HG03039 (cell line): ENCODE results near the gene ASTN1.

Experiments
- ATAC-seq: cut with Tn5 transposase; IDR thresholded peaks from one replicate; pipeline ENCODE4 v1.9.1; 2021; ENCODE audit warnings: mild to moderate bottlenecking, moderate library complexity; ENCODE audit not compliant: unreplicated experiment

The ASTN1 gene

GRCh38 chr1:176934370-176934769, 230.1 kb downstream of the ASTN1 start:
- ATAC-seq, result no peak

- no peak for ATAC-seq
These were observed 232.1 kb downstream of the ASTN1 start for GRCh38 chr1:176932114-176933104.

GRCh38 chr1:176931526-176931925, 233.0 kb downstream of the ASTN1 start:
- ATAC-seq, result no peak

GRCh38 chr1:176926330-176927086, 238.0 kb downstream of the ASTN1 start:
- ATAC-seq, result no peak

- ATAC-seq, result no peak
These were observed 239.3 kb downstream of the ASTN1 start for GRCh38 chr1:176925223-176925622.

GRCh38 chr1:176923283-176923682, 241.2 kb downstream of the ASTN1 start:
- ATAC-seq, result no peak

- ATAC-seq, result no peak
These were observed 244.8 kb downstream of the ASTN1 start for GRCh38 chr1:176919386-176920378.

GRCh38 chr1:176905648-176906047, 258.9 kb downstream of the ASTN1 start:
- ATAC-seq, result no peak

- ATAC-seq, result no peak
These were observed 260.3 kb downstream of the ASTN1 start for GRCh38 chr1:176904057-176904751.

GRCh38 chr1:176903474-176903873, 261.0 kb downstream of the ASTN1 start:
- no peak for ATAC-seq

- no peak for ATAC-seq
These were observed 265.2 kb downstream of the ASTN1 start for GRCh38 chr1:176899321-176899720.

- ATAC-seq, result no peak
These were observed 266.9 kb downstream of the ASTN1 start for GRCh38 chr1:176897350-176898236.

GRCh38 chr1:176896216-176896615, 268.3 kb downstream of the ASTN1 start:
- no peak for ATAC-seq

GRCh38 chr1:176894450-176894849, 270.1 kb downstream of the ASTN1 start:
- no peak for ATAC-seq

- ATAC-seq, result no peak
These were observed 270.7 kb downstream of the ASTN1 start for GRCh38 chr1:176893625-176894352.

GRCh38 chr1:176888471-176889032, 276.0 kb downstream of the ASTN1 start:
- ATAC-seq, result no peak

GRCh38 chr1:176885751-176886150, 278.8 kb downstream of the ASTN1 start:
- no peak for ATAC-seq

GRCh38 chr1:176885341-176885740, 279.2 kb downstream of the ASTN1 start:
- ATAC-seq, result no peak
